HG02884 (cell line): ENCODE results near the gene PLPP7.

Experiments used
- ATAC-seq: cut with Tn5 transposase; IDR thresholded peaks from one replicate; pipeline ENCODE4 v1.9.1; 2021; ENCODE audit warnings: mild to moderate bottlenecking, moderate library complexity; ENCODE audit not compliant: unreplicated experiment

Gene PLPP7

DNA sequence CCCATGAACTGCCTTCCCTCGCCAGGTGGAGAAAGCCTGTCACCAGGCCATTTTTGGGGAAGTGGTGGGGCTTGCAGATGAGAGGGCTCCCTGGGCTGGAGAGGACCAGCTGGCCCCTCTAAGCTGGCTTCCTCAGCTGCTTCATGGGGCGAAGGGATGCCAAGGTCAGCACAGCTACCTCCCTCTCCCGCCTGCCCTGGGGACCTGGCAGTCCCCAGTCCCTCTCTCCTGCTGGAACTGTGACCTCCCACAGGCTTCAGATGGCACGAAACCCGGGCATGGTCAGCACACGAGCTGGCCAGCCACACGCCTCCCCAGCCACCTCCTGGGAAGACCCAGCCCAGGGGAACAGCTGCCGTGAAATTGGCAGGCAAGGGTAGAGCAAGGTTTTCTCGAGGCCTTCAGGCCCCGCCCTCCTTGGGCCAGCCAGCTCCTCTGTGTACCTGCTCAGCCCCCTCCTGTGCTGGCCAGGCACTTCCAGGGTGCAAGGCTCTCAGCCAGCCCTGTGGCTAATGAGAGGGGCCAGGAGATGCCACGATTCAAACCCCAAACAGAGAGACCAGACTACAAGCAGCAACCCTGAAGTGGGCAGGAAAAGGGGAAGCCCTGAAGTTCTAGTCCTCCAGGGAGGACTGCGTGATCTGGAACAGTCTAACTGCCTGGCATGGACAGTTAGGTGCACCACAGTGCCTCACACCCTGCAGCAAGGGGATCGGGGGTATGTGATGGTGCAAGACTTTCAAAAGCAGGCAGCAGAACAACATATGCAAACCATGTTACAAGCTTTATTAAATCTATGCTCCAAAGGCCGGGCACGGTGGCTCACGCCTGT, 12.9 kb downstream of the PLPP7 start:
- ATAC-seq, result no peak

DNA sequence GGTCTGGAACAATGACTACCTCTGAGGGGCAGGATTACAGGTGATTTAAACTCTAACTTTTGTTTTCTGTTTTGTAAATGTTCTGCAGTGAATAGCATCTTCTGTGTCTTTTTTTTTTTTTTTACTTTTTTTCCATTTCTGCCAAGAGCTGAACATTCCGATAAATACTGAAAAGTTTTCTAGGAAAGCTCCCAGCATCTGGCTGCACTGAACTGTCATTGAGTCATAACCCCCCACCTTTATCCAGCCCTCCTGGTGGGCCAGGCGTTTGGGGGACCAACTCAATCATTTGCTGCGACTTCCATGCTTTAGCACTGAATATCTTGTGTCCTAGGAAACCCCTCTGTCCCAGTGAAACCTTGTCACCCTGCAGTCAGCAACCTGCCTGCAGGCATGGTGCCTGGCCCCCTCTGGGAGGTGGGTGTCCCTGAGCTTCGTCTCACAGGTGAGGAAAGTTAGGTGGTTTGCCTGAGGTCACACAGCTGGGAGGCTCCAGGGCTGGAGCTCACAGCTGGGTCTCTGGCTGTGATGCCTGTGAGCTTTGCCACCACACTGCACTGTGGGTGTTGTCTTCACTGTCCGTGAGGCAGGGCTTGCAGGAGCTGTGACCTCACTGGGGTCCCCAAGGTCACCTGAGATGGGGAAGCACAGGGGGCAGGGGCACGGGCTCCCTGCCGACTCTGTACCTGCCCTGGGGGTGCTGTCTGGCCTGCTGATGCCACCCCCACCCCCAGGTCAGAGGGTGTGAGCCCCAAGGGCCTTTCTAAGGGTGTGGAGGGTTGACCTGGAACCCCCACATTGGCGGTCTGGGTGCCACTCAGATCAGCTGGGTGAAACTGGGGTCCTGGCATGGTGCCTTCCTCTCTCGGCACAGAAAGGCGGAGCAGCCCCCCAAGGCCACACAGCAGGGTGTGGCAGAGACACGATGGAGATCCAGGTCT, 14.1 kb downstream of the PLPP7 start:
- ATAC-seq, result no peak

DNA sequence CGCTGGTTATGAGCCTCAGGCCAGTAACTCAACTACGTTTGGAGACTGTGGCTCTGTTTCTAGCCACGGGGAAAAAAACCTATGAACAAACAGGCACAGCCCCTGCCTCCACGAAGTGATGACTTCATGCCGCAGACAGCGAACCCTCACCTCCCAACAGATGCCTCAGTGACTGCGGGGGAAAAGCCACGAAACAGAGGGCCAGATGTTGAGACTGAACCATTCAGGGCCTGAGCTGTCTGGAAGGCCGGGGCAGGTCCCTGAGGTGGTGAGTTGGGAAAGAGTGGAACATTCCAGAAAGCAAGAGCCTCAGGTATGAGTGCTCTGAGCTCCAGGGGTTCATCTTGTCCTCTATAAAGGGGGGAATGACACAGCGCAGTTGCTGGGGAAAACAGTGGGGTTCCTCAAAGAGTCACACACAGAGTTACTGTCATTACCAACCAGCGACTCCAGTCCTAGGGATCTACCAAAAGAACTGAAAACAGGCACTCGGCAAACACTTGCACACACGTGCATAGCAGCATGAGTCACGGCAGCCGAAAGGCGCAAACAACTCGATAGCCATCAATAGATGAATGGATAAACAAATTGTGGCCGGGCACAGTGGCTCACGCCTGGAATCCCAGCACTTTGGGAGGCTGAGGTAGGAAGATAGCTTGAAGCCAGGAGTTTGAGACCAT, 15.3 kb downstream of the PLPP7 start:
- ATAC-seq, result no peak

- ATAC-seq, result no peak
Measured at GRCh38 chr9:131306397-131307004, 17.0 kb downstream of the PLPP7 start.

DNA sequence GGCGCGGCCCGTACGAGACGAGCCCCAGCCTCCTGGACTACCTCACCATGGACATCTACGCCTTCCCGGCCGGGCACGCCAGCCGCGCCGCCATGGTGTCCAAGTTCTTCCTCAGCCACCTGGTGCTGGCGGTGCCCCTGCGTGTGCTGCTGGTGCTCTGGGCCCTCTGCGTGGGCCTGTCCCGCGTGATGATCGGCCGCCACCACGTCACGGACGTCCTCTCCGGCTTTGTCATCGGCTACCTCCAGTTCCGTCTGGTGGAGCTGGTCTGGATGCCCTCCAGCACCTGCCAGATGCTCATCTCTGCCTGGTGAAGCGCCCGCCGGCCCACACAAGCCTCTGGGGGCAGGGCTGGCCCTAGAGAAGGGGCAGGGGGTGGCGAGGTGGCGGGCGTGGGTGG, 18.5 kb downstream of the PLPP7 start:
- no peak for ATAC-seq

DNA sequence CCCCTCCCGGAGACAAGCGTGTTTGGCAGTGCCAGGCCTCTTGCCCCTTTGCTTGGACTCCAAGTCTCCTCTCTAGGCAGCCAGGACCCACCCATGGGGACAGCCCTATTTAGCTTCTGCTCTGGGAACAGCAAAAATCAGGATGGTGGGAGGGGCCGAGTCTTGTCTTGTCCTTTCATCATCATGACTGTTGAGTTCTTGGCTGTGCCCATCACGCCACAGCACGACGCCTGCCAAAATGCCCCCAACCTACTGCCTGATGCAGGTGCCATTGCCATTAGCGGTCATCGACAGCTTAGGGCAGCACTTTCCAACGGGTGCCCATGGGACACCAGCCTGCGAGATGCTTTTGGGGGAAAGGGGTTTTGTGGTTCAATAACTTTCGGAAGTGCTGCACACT, 18.9 kb downstream of the PLPP7 start:
- ATAC-seq, result no peak

- no peak for ATAC-seq
Measured at GRCh38 chr9:131308906-131309529, 19.5 kb downstream of the PLPP7 start.

DNA sequence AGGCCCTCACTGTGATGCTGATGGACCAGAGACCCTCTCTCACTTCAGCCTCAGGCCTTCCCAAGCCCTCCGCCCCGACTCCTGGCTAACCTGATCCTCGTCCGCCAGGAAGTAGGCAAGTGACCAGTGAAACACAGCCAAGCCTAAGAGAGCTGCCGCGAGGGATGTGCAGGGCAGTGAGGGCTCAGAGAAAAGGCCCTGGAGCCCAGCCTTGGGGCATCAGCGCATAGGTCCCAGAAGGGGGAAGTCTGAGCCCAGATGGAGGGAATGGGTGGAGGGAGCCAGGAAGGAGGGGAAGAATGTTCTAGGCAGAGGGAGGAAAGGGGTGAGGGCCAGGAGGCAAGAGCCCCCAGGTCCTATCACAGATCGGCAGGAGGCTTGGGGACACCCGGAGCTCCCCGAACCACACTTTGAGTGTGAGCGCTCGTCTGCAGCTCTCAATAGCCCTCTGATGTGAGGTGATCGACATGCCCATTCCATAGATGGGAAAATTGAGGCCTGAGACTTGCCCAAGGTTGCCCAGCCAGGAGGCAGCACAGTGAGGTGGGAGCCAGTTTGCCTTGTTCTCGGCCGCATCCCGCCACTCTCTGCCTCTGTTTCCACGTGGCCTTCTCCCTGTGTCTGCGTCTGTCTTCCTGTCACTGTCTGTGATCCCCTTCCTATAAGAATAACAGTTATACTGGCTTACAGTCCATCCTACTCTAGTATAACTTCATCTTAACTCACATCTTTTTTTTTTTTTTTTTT, 20.2 kb downstream of the PLPP7 start:
- no peak for ATAC-seq

DNA sequence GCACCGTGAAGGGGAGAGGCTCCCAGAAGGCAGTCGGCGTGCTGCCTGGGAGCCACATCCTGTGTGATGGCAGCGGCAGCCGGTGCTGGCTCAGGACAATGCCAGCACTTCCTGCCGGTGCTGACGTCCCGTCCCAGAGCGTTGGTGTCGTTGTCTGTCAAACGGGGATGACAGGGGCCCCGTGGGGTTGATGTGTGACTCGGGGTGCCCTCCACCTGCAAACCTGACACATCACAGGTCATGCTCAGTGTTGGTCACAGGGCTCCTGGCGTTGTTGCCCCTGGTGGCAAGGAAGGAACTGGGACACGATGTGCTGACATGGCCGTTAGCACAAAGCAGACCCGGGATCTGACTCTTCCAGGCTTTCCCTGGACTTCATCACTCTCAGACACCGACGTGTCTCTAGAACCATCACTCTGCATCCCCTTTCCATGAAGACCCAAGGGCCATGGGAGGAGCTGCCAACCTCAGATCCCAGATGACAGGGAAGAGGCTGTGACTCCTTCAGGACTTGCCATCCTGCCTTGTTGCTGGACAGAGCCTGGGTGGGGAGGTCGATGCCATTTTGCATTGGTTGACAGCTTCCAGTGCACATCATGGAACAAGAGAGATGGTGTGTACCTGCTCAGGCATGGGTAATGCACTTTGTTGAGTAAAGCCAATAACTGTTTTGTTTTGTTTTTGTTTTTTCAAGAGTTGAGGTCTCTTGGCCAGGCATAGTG, 21.5 kb downstream of the PLPP7 start:
- ATAC-seq, result no peak

- ATAC-seq, result no peak
Measured at GRCh38 chr9:131312246-131312645, 22.7 kb downstream of the PLPP7 start.

DNA sequence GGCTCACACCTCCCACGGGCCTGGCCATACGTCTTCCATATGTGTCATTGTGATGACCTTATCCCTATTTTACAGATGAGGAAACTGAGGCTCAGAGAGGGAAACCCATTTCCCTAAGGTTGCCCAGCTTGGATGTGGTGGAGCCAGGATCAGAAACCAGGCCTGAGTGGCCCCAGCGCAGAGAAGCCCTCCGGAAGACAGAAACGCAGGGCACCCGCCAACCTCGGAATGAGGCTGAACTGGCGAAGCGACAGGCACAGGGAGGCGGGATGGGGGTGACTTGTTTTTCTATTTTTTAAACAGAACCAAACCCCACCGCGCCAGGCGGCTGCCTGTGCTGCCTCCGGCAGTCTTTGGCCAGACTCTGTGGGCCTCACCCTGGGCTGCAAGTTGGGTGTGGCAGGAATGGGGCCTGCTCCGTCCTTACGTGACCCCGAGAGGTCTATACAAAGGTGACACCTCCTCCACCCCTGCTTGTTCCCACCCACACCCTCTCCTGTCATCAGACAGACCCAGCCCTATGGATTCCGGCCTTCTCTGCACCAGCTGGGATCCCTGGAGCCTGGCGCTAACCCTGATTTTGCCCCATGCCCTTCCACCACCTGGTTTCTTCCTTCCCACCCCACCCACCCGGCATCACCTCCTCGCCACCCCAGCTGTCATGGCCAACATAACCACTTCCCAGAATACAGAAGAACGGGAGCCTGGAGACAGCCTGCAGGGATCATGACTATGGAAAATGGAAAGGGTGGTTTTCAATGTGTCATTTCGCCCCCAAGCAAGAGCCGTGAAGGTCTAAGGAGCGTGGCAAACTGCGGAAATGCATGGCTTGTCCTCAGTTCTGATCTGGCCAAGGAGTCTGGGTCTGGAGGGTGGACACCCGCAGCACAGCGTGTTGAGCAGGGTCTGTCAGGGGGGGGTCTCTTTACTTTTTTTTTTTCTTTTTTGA, 23.6 kb downstream of the PLPP7 start:
- no peak for ATAC-seq

- ATAC-seq, result no peak
Measured at GRCh38 chr9:131318231-131319085, 28.9 kb downstream of the PLPP7 start.

DNA sequence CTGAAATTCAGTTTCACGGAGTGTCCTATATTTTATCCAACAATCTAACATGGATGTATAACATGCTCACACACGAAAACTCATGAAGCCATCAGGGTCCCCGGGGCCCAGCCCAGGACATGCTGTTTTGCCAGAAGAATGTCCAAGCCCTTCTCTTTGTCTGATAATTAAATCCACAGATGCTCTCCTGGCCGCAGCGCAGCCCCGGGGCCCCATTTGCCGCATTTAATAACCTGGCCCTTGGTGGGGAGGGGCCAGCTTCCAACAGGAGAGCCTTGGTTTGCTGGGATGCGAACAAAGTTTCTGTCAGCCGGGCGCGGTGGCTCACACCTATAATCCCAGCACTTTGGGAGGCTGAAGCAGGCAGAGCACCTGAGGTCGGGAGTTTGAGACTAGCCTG, 30.0 kb downstream of the PLPP7 start:
- ATAC-seq, result no peak

GRCh38 chr9:131320031-131320685, 30.6 kb downstream of the PLPP7 start:
- ATAC-seq, result no peak

DNA sequence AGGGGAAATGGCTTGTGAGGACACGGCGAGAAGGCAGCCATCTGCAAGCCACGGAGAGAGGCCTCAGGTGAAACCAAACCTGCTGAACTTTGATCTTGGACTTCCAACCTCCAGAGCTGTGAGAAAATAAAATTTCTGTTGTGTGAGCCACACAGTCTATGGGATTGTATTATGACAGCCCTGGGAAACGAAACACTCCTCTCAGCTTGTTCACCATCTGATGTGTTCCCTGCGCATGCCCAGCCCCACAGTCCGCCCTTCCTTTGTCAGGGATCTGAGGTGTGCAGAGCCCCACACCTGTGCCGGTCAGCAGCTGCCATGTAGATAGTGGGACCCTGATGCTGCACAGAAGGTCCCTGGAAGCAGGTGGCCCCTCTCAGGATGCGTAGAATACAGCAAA, 34.1 kb downstream of the PLPP7 start:
- ATAC-seq, result no peak
